IPS-20b (cell line): ENCODE measurements around the gene C2orf80.
"Not testable (repeated sequence)": the region's sequence is repeated elsewhere in the genome, so short reads cannot be mapped to it uniquely, and the experiment has no call there.

ENCODE experiments used
- H3K27ac ChIP-seq: one replicate; pipeline ENCODE4 v1.5.1; 2013; ENCODE audit warnings: low read length
- H3K27me3 ChIP-seq: 2 replicates; pipeline ENCODE4 v1.6.1; 2013; ENCODE audit warnings: mild to moderate bottlenecking, low read length, inconsistent platforms; ENCODE audit not compliant: insufficient read depth
- H3K36me3 ChIP-seq: 2 replicates; pipeline ENCODE4 v1.6.1; 2013; ENCODE audit warnings: low read depth, mild to moderate bottlenecking, inconsistent platforms, low read length, moderate library complexity; ENCODE audit not compliant: insufficient read depth
- H3K4me1 ChIP-seq: 2 replicates; pipeline ENCODE4 v1.6.1; 2013; ENCODE audit warnings: mild to moderate bottlenecking, control low read depth, inconsistent platforms, low read length, moderate library complexity; ENCODE audit not compliant: insufficient read depth
- H3K4me3 ChIP-seq: 2 replicates; pipeline ENCODE4 v1.5.1; 2013; ENCODE audit warnings: mild to moderate bottlenecking, low read length, inconsistent platforms
- H3K9ac ChIP-seq: 2 replicates; pipeline ENCODE4 v1.6.1; 2013; ENCODE audit warnings: low read depth, mild to moderate bottlenecking, inconsistent platforms, low read length, moderate library complexity
- H3K9me3 ChIP-seq: 2 replicates; pipeline ENCODE4 v1.6.1; 2013; ENCODE audit warnings: mild to moderate bottlenecking, low read depth, low read length, inconsistent platforms; ENCODE audit not compliant: insufficient read depth

The C2orf80 gene

GRCh38 chr2:208129744-208130711 lies 59.8 kb downstream of the C2orf80 start, which contains the start of gene CRYGC:
CRYGC (minus strand) TSS chr2:208129828; CDS start chr2:208129792, 36 bp downstream.
- Histone ChIP-seq H3K27ac (no peak within 1 kb of the TSS), H3K9ac (no peak within 1 kb of the TSS), H3K36me3 (no peaks in the 10 kb centered on the region), H3K9me3 (no peaks in the 10 kb centered on the region), H3K4me1 (no peaks in the 10 kb centered on the region), H3K27me3 (no peaks in the 10 kb centered on the region), H3K4me3 (no peak within 1 kb of the TSS)

- Histone ChIP-seq H3K9ac (no peak overlapping the region), H3K27ac (no peak overlapping the region), H3K27me3 (no peaks in the 10 kb centered on the region), H3K4me3 (no peak overlapping the region), H3K36me3 (no peaks in the 10 kb centered on the region), H3K4me1 (no peaks in the 10 kb centered on the region), H3K9me3 (no peaks in the 10 kb centered on the region)
Observed at GRCh38 chr2:208128136-208128535, 61.7 kb downstream of the C2orf80 start.

- H3K27me3 ChIP-seq, result no peaks in the 10 kb centered on the region
- no peak overlapping the region for H3K9ac ChIP-seq
- H3K4me3 ChIP-seq, result no peak overlapping the region
- no peaks in the 10 kb centered on the region for H3K4me1 ChIP-seq
- H3K36me3 ChIP-seq, result no peaks in the 10 kb centered on the region
- H3K27ac ChIP-seq, result no peak overlapping the region
- H3K9me3 ChIP-seq, result no peaks in the 10 kb centered on the region
Observed at GRCh38 chr2:208127090-208127489, 62.7 kb downstream of the C2orf80 start.

- Histone ChIP-seq H3K9ac (no peak overlapping the region), H3K36me3 (no peaks in the 10 kb centered on the region), H3K4me1 (no peaks in the 10 kb centered on the region), H3K27me3 (no peaks in the 10 kb centered on the region), H3K27ac (no peak overlapping the region), H3K4me3 (no peak overlapping the region), H3K9me3 (no peaks in the 10 kb centered on the region)
Observed at GRCh38 chr2:208125251-208125650, 64.6 kb downstream of the C2orf80 start.

- not testable (repeated sequence) for H3K9me3 ChIP-seq, H3K27me3 ChIP-seq, H3K27ac ChIP-seq, H3K4me1 ChIP-seq, H3K9ac ChIP-seq, H3K4me3 ChIP-seq, H3K36me3 ChIP-seq
Observed at GRCh38 chr2:208124013-208124715, 65.7 kb downstream of the C2orf80 start, which contains the start of gene CRYGD. CRYGD (minus strand) TSS chr2:208124524; CDS start chr2:208124473, 51 bp downstream.

- no peak overlapping the region for H3K27ac ChIP-seq
- no peak overlapping the region for H3K4me3 ChIP-seq
- no peaks in the 10 kb centered on the region for H3K36me3 ChIP-seq
- H3K27me3 ChIP-seq, result no peaks in the 10 kb centered on the region
- no peaks in the 10 kb centered on the region for H3K4me1 ChIP-seq
- no peaks in the 10 kb centered on the region for H3K9me3 ChIP-seq
- H3K9ac ChIP-seq, result no peak overlapping the region
Observed at GRCh38 chr2:208122248-208122647, 67.6 kb downstream of the C2orf80 start.

GRCh38 chr2:208118918-208119317 lies 70.9 kb downstream of the C2orf80 start:
- Histone ChIP-seq H3K36me3 (no peaks in the 10 kb centered on the region), H3K4me1 (no peaks in the 10 kb centered on the region), H3K27ac (no peak overlapping the region), H3K9me3 (no peaks in the 10 kb centered on the region), H3K27me3 (no peaks in the 10 kb centered on the region), H3K9ac (no peak overlapping the region), H3K4me3 (no peak overlapping the region)

- not testable (repeated sequence) for H3K9me3 ChIP-seq, H3K27me3 ChIP-seq, H3K9ac ChIP-seq, H3K4me3 ChIP-seq, H3K36me3 ChIP-seq, H3K27ac ChIP-seq
- peaks cover 12% of the 10 kb centered on the region; the same call in 1 of the 2 replicates for H3K4me1 ChIP-seq
Observed at GRCh38 chr2:208117390-208117789, 72.4 kb downstream of the C2orf80 start.
